Superior temporal gyrus (tissue), 1 donor: ENCODE results near the gene NCLN.
"Not testable (repeated sequence)": the region's sequence is repeated elsewhere in the genome, so short reads cannot be mapped to it uniquely, and the experiment has no call there.

ENCODE experiments used
- DNase-seq: peaks from one replicate; pipeline ENCODE4 v3.0.0-alpha.2; 2016; ENCODE audit errors: extremely low spot score

Gene NCLN

GRCh38 chr19:3225169-3225485, 39.4 kb downstream of the NCLN start:
- no peak for DNase-seq

- DNase-seq: no peak
Measured at GRCh38 chr19:3225677-3226093, 40.0 kb downstream of the NCLN start.

DNA sequence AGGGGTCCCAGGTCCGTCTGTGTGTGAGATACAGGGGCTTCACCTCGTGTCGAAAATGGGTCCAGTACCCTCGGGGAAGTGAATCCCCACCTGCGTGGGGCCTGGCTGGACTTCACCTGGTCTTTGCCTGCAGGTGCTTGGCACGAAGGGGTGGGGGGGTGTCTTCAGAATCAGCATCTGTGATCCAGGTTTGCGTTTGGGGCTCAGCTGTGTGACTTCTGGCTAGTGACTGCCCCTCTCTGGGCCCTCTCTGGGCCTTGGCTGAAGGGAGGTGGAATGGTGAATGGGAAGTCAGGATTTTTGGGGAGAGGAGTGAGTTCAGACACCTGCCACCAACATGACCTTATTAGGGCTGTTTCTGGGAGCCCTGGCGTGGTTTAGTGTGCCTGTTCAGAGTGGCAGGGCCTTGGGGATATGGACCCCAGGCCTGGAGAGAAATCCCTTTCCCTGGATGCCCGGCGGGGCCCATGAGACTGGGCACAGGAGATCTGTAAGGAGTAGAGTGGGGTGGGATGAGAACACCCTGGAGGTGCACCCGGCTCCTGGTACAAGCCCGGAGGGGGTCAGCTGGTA, 41.4 kb downstream of the NCLN start:
- DNase-seq: peak; percentile 9

DNA sequence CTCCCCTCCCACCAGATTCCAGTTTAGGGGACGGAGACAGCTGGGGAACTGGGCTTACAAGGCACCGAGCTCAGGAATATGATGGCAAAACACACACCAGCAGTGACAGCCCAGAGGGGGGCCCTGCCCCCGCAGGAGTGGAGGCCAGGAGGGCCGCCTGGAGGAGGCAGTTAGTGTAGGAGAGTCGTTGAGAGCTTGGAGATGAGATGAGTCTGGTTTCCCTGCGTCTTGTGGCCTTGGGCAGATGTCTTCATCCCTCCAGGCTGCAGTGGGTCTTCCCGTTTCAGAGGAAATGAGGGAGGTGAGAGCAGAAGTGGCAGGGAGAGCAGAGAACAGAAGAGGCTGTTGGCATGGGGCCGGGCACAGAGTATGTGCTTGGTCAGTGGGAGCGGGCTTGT, 43.6 kb downstream of the NCLN start:
- no peak for DNase-seq

- DNase-seq: no peak
Measured at GRCh38 chr19:3229888-3230496, 44.3 kb downstream of the NCLN start.

GRCh38 chr19:3231288-3231687, 45.6 kb downstream of the NCLN start:
- DNase-seq: no peak

- no peak for DNase-seq
Measured at GRCh38 chr19:3233116-3233515, 47.4 kb downstream of the NCLN start.

GRCh38 chr19:3233831-3234230, 48.1 kb downstream of the NCLN start:
- no peak for DNase-seq

GRCh38 chr19:3234800-3235199, 49.1 kb downstream of the NCLN start:
- no peak for DNase-seq

DNA sequence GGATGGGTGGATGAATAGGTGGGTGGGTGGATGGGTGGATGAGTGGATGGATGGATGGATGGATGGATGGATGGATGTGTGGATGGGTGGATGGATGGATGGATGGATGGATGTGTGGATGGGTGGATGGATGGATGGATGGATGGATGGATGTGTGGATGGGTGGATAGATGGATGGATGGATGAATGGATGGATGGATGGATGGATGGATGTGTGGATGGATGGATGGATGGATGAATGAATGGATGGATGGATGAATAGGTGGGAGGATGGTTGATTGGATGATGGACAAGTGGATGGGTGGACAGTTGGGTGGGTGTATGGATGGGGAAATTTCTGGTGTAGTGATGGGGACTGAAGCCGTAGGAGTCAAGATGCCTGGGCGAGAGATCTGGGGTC, 49.9 kb downstream of the NCLN start:
- DNase-seq: not testable (repeated sequence)

DNA sequence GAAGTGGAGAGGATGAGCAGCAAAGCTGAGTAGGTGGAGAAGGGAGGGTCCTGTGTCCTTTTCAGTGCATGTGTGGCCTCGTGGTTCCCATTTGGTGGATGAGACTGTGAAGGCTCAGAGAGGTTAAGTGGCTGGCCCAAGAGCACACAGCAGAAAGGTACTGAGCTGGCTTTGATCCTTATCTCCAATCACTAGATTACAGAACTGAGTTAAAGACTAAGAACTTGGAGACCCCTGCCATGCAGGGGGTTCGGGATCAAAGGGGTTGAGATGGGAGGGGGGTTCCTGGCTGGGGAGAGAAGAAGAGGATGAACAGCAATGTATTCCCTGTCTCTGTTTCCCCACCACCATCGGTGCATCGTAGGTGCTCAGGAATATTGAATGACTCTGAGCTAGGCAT, 50.5 kb downstream of the NCLN start:
- no peak for DNase-seq

- no peak for DNase-seq
Measured at GRCh38 chr19:3238066-3238561, 52.4 kb downstream of the NCLN start.

GRCh38 chr19:3239367-3239766, 53.6 kb downstream of the NCLN start:
- no peak for DNase-seq

GRCh38 chr19:3243819-3244700, 58.3 kb downstream of the NCLN start:
- DNase-seq: no peak

DNA sequence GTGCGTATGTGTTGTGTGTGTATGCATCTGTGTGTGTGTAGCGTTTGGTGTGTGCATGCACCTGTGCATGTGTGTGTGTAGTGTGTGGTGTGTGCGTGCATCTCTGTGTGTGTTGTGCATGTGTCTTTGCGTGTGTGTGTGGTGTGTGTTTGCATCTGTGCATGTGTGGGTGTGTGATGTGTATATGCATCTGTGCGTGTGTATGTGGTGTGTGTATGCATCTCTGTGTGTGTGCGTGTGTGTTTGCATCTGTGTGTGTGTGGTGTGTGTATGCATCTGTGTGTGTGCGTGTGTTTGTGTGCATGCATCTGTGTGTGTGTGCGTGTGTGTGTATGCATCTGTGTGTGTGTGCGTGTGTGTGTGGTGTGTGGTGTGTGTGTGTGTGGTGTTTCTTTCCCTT, 59.3 kb downstream of the NCLN start:
- DNase-seq: no peak

DNA sequence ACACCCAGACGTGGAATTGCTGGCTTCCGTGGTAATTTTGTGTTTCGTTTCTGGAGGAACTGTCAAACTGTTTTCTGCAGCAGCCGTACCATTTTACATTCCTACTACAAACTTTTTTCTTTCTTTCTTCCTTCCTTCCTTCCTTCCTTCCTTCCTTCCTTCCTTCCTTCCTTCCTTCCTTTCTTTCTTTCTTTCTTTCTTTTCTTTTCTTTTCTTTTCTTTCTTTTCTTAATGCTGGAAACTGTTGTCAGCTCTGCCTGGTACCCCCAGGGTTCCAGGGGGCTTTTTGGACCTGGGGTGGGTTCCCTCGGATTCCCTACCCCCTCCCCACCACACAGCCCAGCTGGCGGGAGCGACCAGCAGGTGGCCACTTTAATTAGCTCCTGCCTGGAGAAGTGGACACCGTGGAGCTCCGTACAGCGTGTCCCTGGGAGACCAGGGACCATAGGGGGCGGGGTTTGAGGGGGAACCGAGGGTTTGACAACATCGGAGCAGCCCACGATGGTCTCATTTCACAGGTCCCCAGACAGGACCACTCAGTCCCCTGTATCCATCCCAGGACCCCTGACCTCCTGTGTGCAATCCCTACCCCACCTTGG, 63.1 kb downstream of the NCLN start:
- DNase-seq: no peak

DNA sequence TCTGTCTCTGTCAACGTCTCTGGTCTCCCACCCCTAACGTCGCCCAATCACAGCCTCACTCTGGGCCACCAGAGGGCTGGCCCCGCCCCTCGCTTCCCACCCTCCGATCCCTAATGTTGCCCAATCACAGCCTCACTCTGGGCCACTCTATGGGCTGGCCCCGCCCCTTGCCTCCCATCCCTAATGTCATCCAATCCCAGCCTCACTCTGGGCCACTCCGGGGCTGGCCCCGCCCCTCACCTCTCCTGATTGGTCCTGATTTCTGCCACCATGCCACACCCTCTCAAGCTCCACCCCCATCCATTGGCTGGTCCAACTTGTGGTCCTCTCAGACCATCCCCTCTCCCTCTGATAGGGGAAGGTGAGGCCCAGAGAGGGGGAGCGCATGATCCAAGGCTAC, 63.7 kb downstream of the NCLN start:
- DNase-seq: no peak

DNA sequence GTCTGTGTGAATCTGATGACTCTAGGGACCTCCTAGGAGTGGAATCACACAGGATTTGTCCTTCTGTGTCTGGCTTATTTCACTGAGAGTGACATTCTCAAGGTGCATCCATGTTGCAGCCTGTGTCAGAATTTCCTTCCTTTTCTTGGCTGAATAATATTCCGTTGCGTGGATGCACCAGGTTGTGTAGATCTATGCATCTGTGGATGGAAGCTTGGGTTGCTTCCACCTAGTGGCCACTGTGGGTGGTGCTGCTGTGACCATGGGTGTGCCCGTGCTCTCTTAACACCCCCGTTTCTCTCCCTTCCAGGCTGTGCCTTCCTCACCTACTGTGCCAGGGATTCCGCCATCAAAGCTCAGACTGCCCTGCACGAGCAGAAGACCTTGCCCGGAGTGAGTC, 64.9 kb downstream of the NCLN start:
- no peak for DNase-seq

DNA sequence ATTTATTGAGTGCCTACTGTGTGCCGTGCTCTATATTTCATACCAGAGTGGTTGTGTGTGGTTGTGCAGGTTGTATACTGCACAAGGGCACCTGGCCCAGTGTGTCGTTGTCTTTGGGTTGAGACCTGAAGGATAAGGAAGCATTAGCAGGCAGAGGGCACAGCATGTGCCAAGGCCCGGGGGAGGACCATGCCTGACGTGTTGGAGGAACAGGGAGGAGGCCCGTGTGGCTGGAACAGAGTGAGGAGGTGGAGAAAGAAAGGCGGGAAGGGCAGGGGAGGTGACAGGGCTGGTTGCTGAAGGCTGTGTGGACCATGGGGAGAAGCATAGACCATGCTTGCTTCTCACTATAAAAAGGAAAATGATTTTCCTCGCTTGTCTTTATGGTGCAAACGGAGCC, 65.5 kb downstream of the NCLN start:
- no peak for DNase-seq

DNA sequence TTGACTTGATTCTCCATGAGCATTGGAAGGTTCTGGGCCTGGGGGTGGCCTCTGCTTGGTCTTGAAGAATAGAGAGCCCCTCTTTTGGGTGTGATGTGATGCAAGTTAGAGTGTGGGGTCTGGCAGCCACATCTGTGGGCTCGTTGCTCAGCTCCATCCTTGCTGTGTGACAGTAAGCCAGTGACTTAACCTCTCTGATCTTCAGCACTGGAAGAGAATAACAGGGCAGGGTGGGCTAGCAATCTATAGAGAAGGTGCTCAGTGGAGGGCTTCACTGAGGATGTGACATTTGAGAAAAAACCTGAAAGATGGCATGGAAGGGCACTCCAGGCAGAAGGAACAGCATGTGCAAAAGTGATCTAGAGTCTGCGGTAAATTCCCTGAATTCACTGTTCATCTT, 66.9 kb downstream of the NCLN start:
- no peak for DNase-seq

GRCh38 chr19:3253270-3253669, 67.5 kb downstream of the NCLN start:
- no peak for DNase-seq

- DNase-seq: no peak
Measured at GRCh38 chr19:3254520-3254919, 68.8 kb downstream of the NCLN start.

DNA sequence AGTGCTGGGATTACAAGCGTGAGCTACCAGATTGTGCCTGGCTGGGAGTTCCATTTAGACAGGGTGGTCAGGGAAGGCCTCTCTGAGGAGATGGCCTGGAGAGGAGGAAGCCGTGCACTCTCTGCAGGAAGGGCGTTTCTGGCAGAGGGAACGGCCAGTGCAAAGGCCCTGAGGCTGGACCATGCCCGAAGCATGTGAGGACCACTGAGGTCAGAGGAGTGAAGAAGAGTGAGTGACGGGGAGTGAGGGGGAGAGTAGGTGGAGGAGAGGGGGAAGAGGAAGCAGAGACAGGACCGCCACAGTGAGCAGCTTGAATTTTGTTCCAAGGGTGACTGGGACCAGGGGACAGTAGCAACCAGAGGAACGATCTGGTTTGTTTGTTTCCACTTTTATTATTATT, 71.3 kb downstream of the NCLN start:
- no peak for DNase-seq
